Activated CD4-positive, alpha-beta T cell treated with anti-CD3 and anti-CD28 coated beads, Interleukin-2, amount 50 U/mL, for 4 hours (primary cell): ENCODE results near the gene MAP3K4.

Experiments used
- DNase-seq, 2 experiments: peaks; one replicate each; pipeline ENCODE4 v3.0.0-alpha.2; 2020

MAP3K4 gene

GRCh38 chr6:161151660-161152526 lies 160.3 kb downstream of the MAP3K4 start:
- DNase-seq, result no peak

- no peak for DNase-seq
These were observed 160.9 kb downstream of the MAP3K4 start for GRCh38 chr6:161152527-161152862.

DNA sequence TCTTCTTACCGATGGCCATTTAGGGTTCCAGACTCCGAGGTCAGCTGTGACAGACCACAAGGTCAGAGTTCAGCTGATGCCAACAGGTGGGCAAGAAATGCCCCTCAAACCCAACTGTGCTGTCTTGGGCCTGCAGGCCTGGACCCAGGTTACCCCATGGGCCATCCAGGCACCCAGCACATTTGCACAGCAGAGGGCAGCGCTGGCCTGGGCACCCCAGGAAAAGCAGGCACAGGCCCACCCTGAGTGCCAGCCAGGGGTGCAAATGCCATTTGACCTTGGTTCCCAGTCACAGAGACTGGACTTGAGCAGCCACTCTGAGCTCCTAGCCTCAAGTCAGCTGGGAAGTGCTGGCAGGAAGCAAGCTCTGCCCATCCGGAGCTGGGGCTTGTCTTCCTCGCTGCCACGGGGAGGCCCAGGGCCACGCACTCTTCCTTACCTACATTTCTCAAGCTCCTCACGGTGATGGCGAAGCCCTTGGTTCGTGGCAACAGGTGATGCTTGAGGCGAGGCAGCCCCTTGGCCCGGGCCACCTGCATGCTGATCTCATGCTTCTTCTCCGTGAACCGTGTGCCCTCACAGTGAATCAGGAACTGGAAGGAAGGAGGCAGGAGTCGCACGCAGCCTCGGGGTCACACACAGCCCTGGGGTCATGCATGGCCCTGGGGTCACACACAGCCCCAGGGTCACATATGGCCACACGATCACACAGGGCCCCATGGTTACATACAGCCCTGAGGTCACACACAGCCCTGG lies 161.5 kb downstream of the MAP3K4 start:
- DNase-seq, result no peak

- no peak for DNase-seq
These were observed 162.2 kb downstream of the MAP3K4 start for GRCh38 chr6:161153725-161154124.

GRCh38 chr6:161154796-161155335 lies 163.3 kb downstream of the MAP3K4 start:
- DNase-seq, result no peak

DNA sequence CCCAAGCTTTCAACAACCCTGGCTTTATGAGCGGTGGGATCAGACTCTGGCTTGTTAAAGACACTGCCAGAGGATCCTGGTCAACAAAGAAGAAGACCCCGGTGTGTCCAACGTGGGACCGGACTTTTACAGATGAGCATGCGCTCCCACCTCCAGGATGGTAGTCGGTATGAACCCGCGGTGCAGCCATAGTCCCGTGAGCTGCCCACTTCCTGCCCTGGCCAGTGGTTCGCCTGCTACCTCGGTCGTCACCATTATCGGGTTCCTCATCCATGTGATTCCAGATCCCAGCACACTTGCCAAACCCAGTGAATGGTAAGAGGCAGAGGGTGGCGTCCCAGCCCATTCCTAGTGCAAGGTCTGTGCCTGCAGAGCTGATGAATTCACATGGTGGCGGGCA lies 169.6 kb downstream of the MAP3K4 start:
- no peak for DNase-seq

- DNase-seq, result no peak
These were observed 170.5 kb downstream of the MAP3K4 start for GRCh38 chr6:161161889-161162624.

- no peak for DNase-seq
These were observed 171.2 kb downstream of the MAP3K4 start for GRCh38 chr6:161162722-161163121.

GRCh38 chr6:161163466-161164181 lies 172.1 kb downstream of the MAP3K4 start:
- no peak for DNase-seq

DNA sequence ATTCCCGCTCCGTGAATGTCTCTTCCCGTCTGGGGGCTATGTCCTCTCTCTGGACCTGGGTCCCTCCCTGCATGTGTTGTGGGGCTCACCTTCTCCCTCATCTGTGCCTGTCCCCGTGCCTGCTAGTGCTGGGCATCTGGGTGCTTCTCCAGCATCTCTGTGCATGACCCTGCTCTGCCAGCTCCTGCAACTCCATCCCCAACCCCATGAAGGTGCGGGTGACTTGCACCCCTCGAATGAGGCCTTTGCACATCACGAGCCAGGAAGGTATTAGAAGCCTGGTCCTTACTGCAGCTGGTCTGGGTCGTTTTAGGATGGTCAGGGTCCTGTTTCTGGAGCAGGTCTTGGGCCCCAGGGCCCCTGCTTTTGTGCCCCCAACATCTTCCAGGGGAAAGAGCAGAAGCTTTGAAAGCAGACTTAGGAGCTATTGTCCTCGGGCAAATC lies 172.6 kb downstream of the MAP3K4 start:
- no peak for DNase-seq

DNA sequence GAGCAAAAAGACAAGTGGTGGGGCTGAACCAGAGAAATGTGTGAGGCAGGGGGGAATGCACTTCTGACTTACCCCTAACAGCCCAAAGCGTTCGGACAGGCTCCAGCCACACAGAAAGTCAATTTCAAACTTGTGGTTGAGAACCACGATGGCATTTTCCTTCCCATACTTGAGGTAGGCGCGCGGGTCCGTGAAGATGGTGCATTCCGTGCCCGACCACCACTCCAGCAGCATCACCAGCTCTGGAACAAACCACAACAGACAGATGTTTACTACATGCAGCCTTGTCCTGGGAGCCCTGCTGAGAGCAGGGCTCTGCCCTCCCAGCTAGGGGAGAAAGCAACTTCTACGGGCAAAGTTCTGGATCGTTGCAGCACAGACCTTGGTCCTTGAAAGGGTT lies 174.6 kb downstream of the MAP3K4 start:
- no peak for DNase-seq

GRCh38 chr6:161166677-161167076 lies 175.1 kb downstream of the MAP3K4 start:
- no peak for DNase-seq
